K562 (cell line): ENCODE measurements around the gene ATP9A. TPM values are rescaled to one million over a fixed set of nuclear protein-coding genes. Genes with fewer than 3 reads are reported as not detected.

Experiments used
- ATAC-seq: fragments of 200-7000 bp; cut with Tn5 transposase; 3 replicates; pipeline ENCODE4 v1.9.1; 2020; ENCODE audit warnings: moderate library complexity
- BruUV-seq: library from RNA; stranded (reverse); fragments of 400-500 nt; replicated peaks from 2 replicates; lab custom pipeline; 2021; lab: Mats Ljungman, UMichigan
- CTCF ChIA-PET: fragments of 300-600 bp; formaldehyde crosslinking; extraction: SDS; loops from one replicate; lab custom pipeline; 2021; ENCODE audit warnings: low intra/inter-chr PET ratio; lab: Yijun Ruan, JAX
- POLR2A ChIA-PET: fragments of 300-600, 350-650 bp; sonication (Branson Sonifier 250); formaldehyde crosslinking; extraction: SDS; loops from one replicate; lab custom pipeline; 2021; ENCODE audit warnings: antibody characterized with exemption, inconsistent platforms; lab: Yijun Ruan, JAX
- DNase-seq, 4 experiments: peaks; one replicate each; pipeline versions ENCODE4 v3.0.0 to v3.0.0-alpha.2; 2011 to 2018; ENCODE audit warnings: low spot score in 3 of 4, mixed read lengths in 3 of 4; ENCODE audit errors: extremely low read depth in 1 of 4
- FAIRE-seq: peaks from 2 replicates; lab custom pipeline; 2011; peaks lifted over from hg19 to GRCh38; lab: Jason Lieb, UNC
- H2AFZ ChIP-seq: 2 replicates; pipeline ENCODE4 v1.6.0; 2011; ENCODE audit warnings: low read depth, low read length, control low read depth, inconsistent platforms
- H3K27ac ChIP-seq: fragments of 200-600 bp; 3 replicates; pipeline ENCODE4 v1.8.0; 2011; ENCODE audit warnings: low read depth, mild to moderate bottlenecking, control low read depth, inconsistent platforms, low read length, moderate library complexity, mixed read lengths; ENCODE audit errors: extremely low read depth
- H3K27me3 ChIP-seq, 2 experiments: fragments of 300-600 bp in 1 of 2; 2 replicates in 1 of 2; 3 replicates in 1 of 2; pipeline versions ENCODE4 v1.6.0 to v1.8.0; 2011; ENCODE audit warnings: inconsistent platforms in 2 of 2, low read length in 2 of 2, mild to moderate bottlenecking in 1 of 2, mixed read lengths in 1 of 2, moderate library complexity in 1 of 2; ENCODE audit not compliant: control insufficient read depth in 2 of 2, insufficient read depth in 2 of 2
- H3K36me3 ChIP-seq: fragments of 300-600 bp; 3 replicates; pipeline ENCODE4 v1.8.0; 2011; ENCODE audit warnings: mild to moderate bottlenecking, low read length, inconsistent platforms; ENCODE audit not compliant: control insufficient read depth, insufficient read depth
- H3K4me1 ChIP-seq, 2 experiments: fragments of 200-600 bp in 1 of 2; replicated peaks in 1 of 2; 2 replicates in 1 of 2; 3 replicates in 1 of 2; pipeline versions ENCODE4 v1.5.1 to v1.8.0; 2011; ENCODE audit warnings: inconsistent platforms in 2 of 2, low read length in 2 of 2, mild to moderate bottlenecking in 1 of 2, mixed read lengths in 1 of 2, moderate library complexity in 1 of 2; ENCODE audit not compliant: control insufficient read depth in 2 of 2, insufficient read depth in 2 of 2
- H3K4me2 ChIP-seq: 2 replicates; pipeline ENCODE4 v1.6.1; 2011; ENCODE audit warnings: low read length, control low read depth, inconsistent platforms, mixed read lengths; ENCODE audit not compliant: insufficient read depth
- H3K4me3 ChIP-seq: fragments of 200-600 bp; sonication (generic), shearing (Covaris generic); 2 replicates; pipeline ENCODE4 v1.5.1; 2016; ENCODE audit warnings: control low read depth, inconsistent platforms
- H3K79me2 ChIP-seq: fragments of 200-600 bp; 3 replicates; pipeline ENCODE4 v1.8.0; 2011; ENCODE audit warnings: low read length, inconsistent platforms; ENCODE audit not compliant: control insufficient read depth, insufficient read depth
- H3K9ac ChIP-seq, 2 experiments: 2 replicates each; pipeline versions ENCODE4 v1.6.0 to v1.6.1; 2011; ENCODE audit warnings: low read depth in 2 of 2, low read length in 2 of 2, control low read depth in 1 of 2, inconsistent platforms in 1 of 2, mild to moderate bottlenecking in 1 of 2, mixed read lengths in 1 of 2; ENCODE audit not compliant: insufficient read depth in 1 of 2
- H3K9me1 ChIP-seq: one replicate; pipeline ENCODE4 v1.6.0; 2011; ENCODE audit warnings: inconsistent platforms, mild to moderate bottlenecking, low read length, moderate library complexity; ENCODE audit not compliant: control insufficient read depth, insufficient read depth
- H3K9me3 ChIP-seq: replicated peaks from 2 replicates; pipeline ENCODE4 v1.5.1; 2011; ENCODE audit warnings: low read depth, low read length, inconsistent platforms; ENCODE audit not compliant: control insufficient read depth, insufficient read depth
- H4K20me1 ChIP-seq: replicated peaks from 2 replicates; pipeline ENCODE4 v1.6.1; 2011; ENCODE audit warnings: low read length, inconsistent platforms, mixed read lengths; ENCODE audit not compliant: control insufficient read depth, insufficient read depth
- L3MBTL2 ChIP-seq: fragments of 450-650 bp; IDR thresholded peaks from 2 replicates; pipeline ENCODE4 v1.6.1; 2016; ENCODE audit warnings: mild to moderate bottlenecking, moderate library complexity
- RB1 ChIP-seq: fragments of 450-650 bp; IDR thresholded peaks from 2 replicates; pipeline ENCODE4 v1.6.1; 2017; ENCODE audit warnings: low read depth, mild to moderate bottlenecking
- ZNF436 ChIP-seq: fragments of 250-450, 450-650 bp; sonication (Bioruptor Pico); formaldehyde crosslinking; IDR thresholded peaks from 2 replicates; pipeline ENCODE4 v1.7.0; 2020; ENCODE audit warnings: mild to moderate bottlenecking
- ZNF589 ChIP-seq: fragments of 200-800 bp; sonication (Bioruptor generic); IDR thresholded peaks from 2 replicates; pipeline ENCODE4 v1.6.1; 2016; ENCODE audit warnings: low read depth, missing genetic modification characterization, missing compliant biosample characterization
- WGBS: fragments of 100-300 bp; shearing (Covaris generic); methylation state at CpG from one replicate; pipeline ENCODE4 v1.1.6; 2016; ENCODE audit warnings: low coverage, mixed read lengths; ENCODE audit not compliant: insufficient coverage; ENCODE audit errors: missing lambda C conversion rate; 5-methylcytosine and 5-hydroxymethylcytosine counted together
- in situ Hi-C: fragments of 300-500 bp; cut with MboI; formaldehyde crosslinking; loops from 4 replicates; pipeline ENCODE4 v1.15.0; 2018; ENCODE audit warnings: inconsistent platforms, mixed read lengths
- intact Hi-C: fragments of 100-400 bp; cut with micrococcal nuclease; formaldehyde crosslinking; loops from 2 replicates; pipeline ENCODE4 v1.14.2; 2022
- polyA plus RNA-seq, 8 experiments: library from polyadenylated mRNA; depleted of rRNA in 4 of 8; stranded (reverse) in 5 of 8; unstranded in 3 of 8; fragments of >200 nt; fragmentation: Nextera tagmentation in 2 of 8; fragmentation: Illumina TruSeq in 1 of 8; extraction: Ambion mirVana in 2 of 8; extraction: Trizol in 1 of 8; gene quantifications; 2 replicates each; pipeline versions ENCODE4 v1.2.1 to v1.2.3, GENCODE V29; 2011 to 2014; ENCODE audit warnings: inconsistent platforms in 1 of 8, missing spikeins in 1 of 8
- total RNA-seq, 7 experiments: library from RNA; depleted of rRNA in 6 of 7; stranded (reverse); fragments of >200 nt in 6 of 7; fragmentation: Illumina TruSeq in 2 of 7; extraction: Trizol in 2 of 7; gene quantifications; 2 replicates each; pipeline versions ENCODE4 v1.2.1 to v1.2.3, GENCODE V29; 2011 to 2021; ENCODE audit warnings: low replicate concordance in 1 of 7
- TF ChIP-seq, protein P1 (sequence below), 2 experiments: fragments of 450-650 bp; conservative IDR thresholded peaks; 2 replicates each; pipeline ENCODE4 v1.6.1; 2017; ENCODE audit warnings: mild to moderate bottlenecking in 2 of 2, moderate library complexity in 2 of 2

The ATP9A gene
- total and polyA plus RNA-seq, 9 of the 15 experiments (the other 6 are each of a cell fraction or from before 2014, with no cell fraction given), result 0.18 to 0.62 (median 0.29) TPM

DNA sequence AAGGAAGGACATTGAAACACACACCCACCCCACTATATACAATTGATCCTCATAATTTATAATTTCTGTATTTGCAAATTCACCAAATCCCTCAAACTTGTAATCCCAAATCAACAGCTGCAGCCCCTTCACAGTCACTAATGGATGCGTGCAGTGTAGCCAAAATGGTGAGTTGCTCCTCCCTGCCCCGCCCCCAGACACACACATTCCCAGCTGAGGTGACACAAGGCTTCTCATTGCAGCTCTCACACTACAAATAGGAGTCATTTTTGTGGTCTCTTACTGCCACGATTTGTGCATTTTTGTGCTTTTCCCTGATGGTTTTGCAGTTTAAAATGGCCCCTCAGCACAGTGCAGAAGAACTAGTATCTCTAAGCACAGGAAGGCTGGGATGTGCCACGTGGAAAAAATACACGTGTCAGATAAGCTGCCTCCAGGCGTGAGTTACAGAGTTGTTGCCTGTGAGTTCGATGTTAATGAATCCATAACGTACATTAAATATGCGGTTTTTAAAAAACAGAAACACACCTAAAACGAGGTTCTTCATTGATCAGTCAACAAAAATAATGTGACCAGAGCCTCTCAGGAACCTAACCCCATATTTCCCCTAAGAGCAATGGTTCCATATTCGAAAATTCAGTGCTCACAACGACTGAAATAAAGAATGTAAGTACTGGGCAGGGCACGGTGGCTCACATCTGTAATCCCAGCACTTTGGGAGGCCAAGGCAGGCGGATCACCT lies 8.2 kb downstream of the ATP9A start:
- in situ Hi-C loops, result no loop called here
- CTCF ChIA-PET, result no interaction called here

More for the DNA sequence above, 8.2 kb downstream of the ATP9A start:
- 0 out of 2 replicates have a peak, but pooled peaks have one; percentile 25 for TF ChIP-seq L3MBTL2
- TF ChIP-seq ZNF589 (CRISPR knock-in tag), result no peak
- TF ChIP-seq RB1, result no peak
- TF ChIP-seq, protein P1, sequence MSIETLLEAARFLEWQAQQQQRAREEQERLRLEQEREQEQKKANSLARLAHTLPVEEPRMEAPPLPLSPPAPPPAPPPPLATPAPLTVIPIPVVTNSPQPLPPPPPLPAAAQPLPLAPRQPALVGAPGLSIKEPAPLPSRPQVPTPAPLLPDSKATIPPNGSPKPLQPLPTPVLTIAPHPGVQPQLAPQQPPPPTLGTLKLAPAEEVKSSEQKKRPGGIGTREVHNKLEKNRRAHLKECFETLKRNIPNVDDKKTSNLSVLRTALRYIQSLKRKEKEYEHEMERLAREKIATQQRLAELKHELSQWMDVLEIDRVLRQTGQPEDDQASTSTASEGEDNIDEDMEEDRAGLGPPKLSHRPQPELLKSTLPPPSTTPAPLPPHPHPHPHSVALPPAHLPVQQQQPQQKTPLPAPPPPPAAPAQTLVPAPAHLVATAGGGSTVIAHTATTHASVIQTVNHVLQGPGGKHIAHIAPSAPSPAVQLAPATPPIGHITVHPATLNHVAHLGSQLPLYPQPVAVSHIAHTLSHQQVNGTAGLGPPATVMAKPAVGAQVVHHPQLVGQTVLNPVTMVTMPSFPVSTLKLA (conservative IDR thresholded peaks at IDR 0.05), result 0 out of 4 replicates have a peak, but pooled peaks of 1 of the 2 experiments have one; percentile 20
- TF ChIP-seq ZNF436 (CRISPR knock-in tag), result no peak
- no peak for DNase-seq
- Histone ChIP-seq H3K27ac (no peak overlapping the region), H3K4me2 (no peak overlapping the region), H4K20me1 (no peaks in the 10 kb centered on the region), H3K9me3 (no peaks in the 10 kb centered on the region), H3K4me1 (no peaks in the 10 kb centered on the region; a peak in 1 of 5 replicates), H3K4me3 (no peak overlapping the region), H3K79me2 (no peaks in the 10 kb centered on the region), H3K27me3 (peaks cover 6 to 36% of the 10 kb centered on the region in 2 experiments; a peak in 3 of 5 replicates), H3K36me3 (no peaks in the 10 kb centered on the region), H3K9ac (no peak overlapping the region), H3K9me1 (no peaks in the 10 kb centered on the region), H2AFZ (peak overlapping the region; percentile 31; the same call in 1 of the 2 replicates)
- intact Hi-C loops, result no loop called here
- no peak for ATAC-seq
- no TSS peak for BruUV-seq
- under 1% methylated on average over 13 of the region's 14 CpGs for WGBS
- peak; percentile 44 for FAIRE-seq
- POLR2A ChIA-PET, result no interaction called here
